Astrocyte (in vitro differentiated cells and primary cell): Measurements from ENCODE around the gene PHF21B.

ENCODE experiments used
- EZH2 ChIP-seq: IDR thresholded peaks from 2 replicates; pipeline ENCODE4 v1.6.1; 2012; ENCODE audit warnings: mild to moderate bottlenecking, low read length, inconsistent platforms; ENCODE audit not compliant: insufficient read depth
- TF ChIP-seq, protein P1 (sequence below): IDR thresholded peaks from 2 replicates; pipeline ENCODE4 v1.5.1; 2011; ENCODE audit warnings: low read depth, mild to moderate bottlenecking, inconsistent platforms, low read length, moderate library complexity; ENCODE audit not compliant: insufficient read depth

DNA sequence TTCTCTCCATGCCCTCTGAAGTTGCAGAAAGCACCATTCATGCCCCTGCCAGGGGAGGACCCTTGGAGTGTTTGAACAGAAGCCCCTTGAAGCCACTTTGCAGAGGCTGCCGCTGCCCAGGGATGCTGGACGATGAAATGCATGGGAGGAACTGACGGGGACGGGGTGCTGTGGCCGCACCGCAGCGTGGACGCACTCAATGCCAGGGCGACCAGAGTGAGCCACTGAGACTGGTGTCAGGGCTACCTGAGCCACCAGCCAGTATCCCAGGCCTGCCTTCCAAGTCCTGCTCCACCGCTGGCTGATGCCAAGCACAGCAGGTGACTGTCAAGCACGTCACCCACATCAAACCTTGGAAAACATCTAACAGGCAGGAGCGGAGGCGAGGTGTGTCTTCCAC, 17.6 kb downstream of the PHF21B start:
- TF ChIP-seq, protein P1, sequence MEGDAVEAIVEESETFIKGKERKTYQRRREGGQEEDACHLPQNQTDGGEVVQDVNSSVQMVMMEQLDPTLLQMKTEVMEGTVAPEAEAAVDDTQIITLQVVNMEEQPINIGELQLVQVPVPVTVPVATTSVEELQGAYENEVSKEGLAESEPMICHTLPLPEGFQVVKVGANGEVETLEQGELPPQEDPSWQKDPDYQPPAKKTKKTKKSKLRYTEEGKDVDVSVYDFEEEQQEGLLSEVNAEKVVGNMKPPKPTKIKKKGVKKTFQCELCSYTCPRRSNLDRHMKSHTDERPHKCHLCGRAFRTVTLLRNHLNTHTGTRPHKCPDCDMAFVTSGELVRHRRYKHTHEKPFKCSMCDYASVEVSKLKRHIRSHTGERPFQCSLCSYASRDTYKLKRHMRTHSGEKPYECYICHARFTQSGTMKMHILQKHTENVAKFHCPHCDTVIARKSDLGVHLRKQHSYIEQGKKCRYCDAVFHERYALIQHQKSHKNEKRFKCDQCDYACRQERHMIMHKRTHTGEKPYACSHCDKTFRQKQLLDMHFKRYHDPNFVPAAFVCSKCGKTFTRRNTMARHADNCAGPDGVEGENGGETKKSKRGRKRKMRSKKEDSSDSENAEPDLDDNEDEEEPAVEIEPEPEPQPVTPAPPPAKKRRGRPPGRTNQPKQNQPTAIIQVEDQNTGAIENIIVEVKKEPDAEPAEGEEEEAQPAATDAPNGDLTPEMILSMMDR = no peak
- no peak for TF ChIP-seq EZH2
